K562 (cell line): ENCODE data around the gene VWA1. TPM values are rescaled to one million over a fixed set of nuclear protein-coding genes. Genes with fewer than 3 reads are reported as not detected.

ENCODE experiments used
- CREB5 ChIP-seq: fragments of 250-450 bp; sonication (Bioruptor Pico); IDR thresholded peaks from 2 replicates; pipeline ENCODE4 v1.5.0; 2020; ENCODE audit warnings: mild to moderate bottlenecking
- MGA ChIP-seq: fragments of 450-650 bp; IDR thresholded peaks from 2 replicates; pipeline ENCODE4 v1.6.1; 2016; ENCODE audit warnings: mild to moderate bottlenecking, moderate library complexity
- RAD21 ChIP-seq, 2 experiments: fragments of 250-450 bp in 1 of 2; fragments of 450-650 bp in 1 of 2; sonication (Bioruptor Pico) in 1 of 2; formaldehyde crosslinking in 1 of 2; IDR thresholded peaks in 1 of 2; conservative IDR thresholded peaks in 1 of 2; 2 replicates each; pipeline versions ENCODE4 v1.4.0 to v1.8.0; 2020 to 2022; ENCODE audit warnings: mild to moderate bottlenecking in 2 of 2, moderate library complexity in 1 of 2
- RNF219 ChIP-seq: fragments of 250-450 bp; sonication (Bioruptor Pico); IDR thresholded peaks from 2 replicates; pipeline ENCODE4 v1.5.0; 2022; ENCODE audit warnings: mild to moderate bottlenecking
- SAP30 ChIP-seq: fragments of 200-600 bp; sonication (generic); IDR thresholded peaks from 2 replicates; pipeline ENCODE4 v1.6.1; 2012; ENCODE audit warnings: borderline replicate concordance, low read depth, mild to moderate bottlenecking, moderate library complexity, low read length, control low read depth, inconsistent platforms; ENCODE audit not compliant: insufficient read depth, poor library complexity, severe bottlenecking
- U2AF2 ChIP-seq: fragments of 200-400 bp; formaldehyde crosslinking; optimal IDR thresholded peaks from 2 replicates; pipeline ENCODE3; 2017; ENCODE audit warnings: low read depth, mild to moderate bottlenecking, low read length
- XRCC4 ChIP-seq: IDR thresholded peaks from one replicate; pipeline ENCODE4 v1.6.1; 2011; ENCODE audit not compliant: insufficient read depth, insufficient read length; ENCODE audit errors: extremely low read depth
- ZFP30 ChIP-seq: fragments of 250-450 bp; sonication (Bioruptor Pico); IDR thresholded peaks from 2 replicates; pipeline ENCODE4 v1.8.0; 2022; ENCODE audit warnings: moderate library complexity, mild to moderate bottlenecking, inconsistent platforms, borderline replicate concordance
- ZKSCAN8 ChIP-seq: fragments of 200-800 bp; sonication (Bioruptor generic); IDR thresholded peaks from 2 replicates; pipeline ENCODE4 v1.6.1; 2016; ENCODE audit warnings: missing genetic modification characterization, missing compliant biosample characterization
- ZNF707 ChIP-seq: fragments of 250-450 bp; sonication (Bioruptor Pico); conservative IDR thresholded peaks from 2 replicates; pipeline ENCODE4 v1.8.0; 2022; ENCODE audit warnings: inconsistent platforms, mild to moderate bottlenecking, moderate library complexity
- ZNF717 ChIP-seq: fragments of 250-450 bp; sonication (Bioruptor Pico); IDR thresholded peaks from 2 replicates; pipeline ENCODE4 v1.5.0; 2021
- polyA plus RNA-seq, 8 experiments: library from polyadenylated mRNA; depleted of rRNA in 4 of 8; stranded (reverse) in 5 of 8; unstranded in 3 of 8; fragments of >200 nt; fragmentation: Nextera tagmentation in 2 of 8; fragmentation: Illumina TruSeq in 1 of 8; extraction: Ambion mirVana in 2 of 8; extraction: Trizol in 1 of 8; gene quantifications; 2 replicates each; pipeline versions ENCODE4 v1.2.1 to v1.2.3, GENCODE V29; 2011 to 2014; ENCODE audit warnings: inconsistent platforms in 1 of 8, missing spikeins in 1 of 8
- total RNA-seq, 7 experiments: library from RNA; depleted of rRNA in 6 of 7; stranded (reverse); fragments of >200 nt in 6 of 7; fragmentation: Illumina TruSeq in 2 of 7; extraction: Trizol in 2 of 7; gene quantifications; 2 replicates each; pipeline versions ENCODE4 v1.2.1 to v1.2.3, GENCODE V29; 2011 to 2021; ENCODE audit warnings: low replicate concordance in 1 of 7

VWA1 gene
- total and polyA plus RNA-seq, 9 of the 15 experiments (the other 6 are each of a cell fraction or from before 2014, with no cell fraction given): 0.01 to 6.4 (median 0.85) TPM

- TF ChIP-seq MGA (peak; percentile 83; the same call in 1 of the 2 replicates), ZKSCAN8 (CRISPR knock-in tag) (no peak), ZNF717 (CRISPR knock-in tag) (no peak), SAP30 (peak; percentile 91), ZNF707 (no peak), XRCC4 (no peak), ZFP30 (CRISPR knock-in tag) (no peak), RAD21 (CRISPR knock-in tag; conservative IDR thresholded peaks at IDR 0.05 in 1 of 2, IDR thresholded peaks at IDR 0.05 in 1 of 2) (no peak; a peak in 2 of 4 replicates), RNF219 (CRISPR knock-in tag) (no peak), U2AF2 (no peak), CREB5 (CRISPR knock-in tag) (no peak)
Measured at GRCh38 chr1:1399187-1399871, 36.2 kb upstream of the VWA1 start, which contains the start of gene CCNL2 (continued).
